Activated naive CD4-positive, alpha-beta T cell treated with Interleukin-2 at 50 U/mL for 16 hours (primary cell): ENCODE measurements around the gene BPIFA1.
A peak's percentile ranks its signal among the peaks of the same experiment; 100 is the strongest.

Experiments used
- DNase-seq: peaks from one replicate; pipeline ENCODE4 v3.0.0-alpha.2; 2020

BPIFA1 gene

GRCh38 chr20:33279261-33279910, 43.6 kb downstream of the BPIFA1 start:
- DNase-seq, result no peak

GRCh38 chr20:33280000-33280680, 44.3 kb downstream of the BPIFA1 start:
- DNase-seq, result no peak

- no peak for DNase-seq
These were observed 45.0 kb downstream of the BPIFA1 start for GRCh38 chr20:33280775-33281174.

- DNase-seq, result no peak
These were observed 45.9 kb downstream of the BPIFA1 start for GRCh38 chr20:33281550-33282146.

- no peak for DNase-seq
These were observed 46.6 kb downstream of the BPIFA1 start for GRCh38 chr20:33282196-33282934.

- DNase-seq, result no peak
These were observed 47.3 kb downstream of the BPIFA1 start, which contains the start of gene BPIFB1 for GRCh38 chr20:33282991-33283555. TSS of gene BPIFB1 (plus strand) at chr20:33283214. CDS start at chr20:33286074, 2,860 bp downstream.

GRCh38 chr20:33284284-33284683, 48.5 kb downstream of the BPIFA1 start:
- no peak for DNase-seq

- DNase-seq, result no peak
These were observed 49.1 kb downstream of the BPIFA1 start for GRCh38 chr20:33284937-33285336.

GRCh38 chr20:33285861-33286495, 50.2 kb downstream of the BPIFA1 start:
- DNase-seq, result no peak

- DNase-seq, result no peak
These were observed 52.1 kb downstream of the BPIFA1 start for GRCh38 chr20:33287884-33288283.

GRCh38 chr20:33290852-33291251, 55.1 kb downstream of the BPIFA1 start:
- no peak for DNase-seq

- DNase-seq, result no peak
These were observed 55.6 kb downstream of the BPIFA1 start for GRCh38 chr20:33291416-33291815.

GRCh38 chr20:33291830-33292355, 56.1 kb downstream of the BPIFA1 start:
- DNase-seq, result peak; percentile 72
